Naive thymus-derived CD4-positive, alpha-beta T cell (primary cell): ENCODE results near the gene PRRC2B. TPM values are rescaled to one million over a fixed set of nuclear protein-coding genes. Genes with fewer than 3 reads are reported as not detected.
A peak's percentile ranks its signal among the peaks of the same experiment; 100 is the strongest.
"Not testable (repeated sequence)": the region's sequence is repeated elsewhere in the genome, so short reads cannot be mapped to it uniquely, and the experiment has no call there.

ENCODE experiments used
- ATAC-seq: fragments of 150-1000 bp; cut with Tn5 transposase; 2 replicates; pipeline ENCODE4 v1.10.0; 2021; ENCODE audit warnings: mild to moderate bottlenecking, moderate library complexity
- CTCF ChIA-PET: fragments of 350-600 bp; sonication (Branson Sonifier 250); formaldehyde crosslinking; loops from one replicate; lab custom pipeline; 2021; ENCODE audit warnings: antibody characterized with exemption; lab: Charles Lee
- POLR2A ChIA-PET: fragments of 350-600 bp; sonication (Branson Sonifier 250); formaldehyde crosslinking; loops from one replicate; lab custom pipeline; 2021; ENCODE audit warnings: antibody characterized with exemption, inconsistent platforms; lab: Charles Lee
- DNase-seq, 9 donors: peaks; one replicate each; pipeline versions ENCODE4 v3.0.0 to v3.0.0-alpha.2; 2020 to 2022; ENCODE audit warnings: mixed read lengths in 1 of 9
- H3K27ac ChIP-seq: one replicate; pipeline ENCODE4 v1.7.0; 2013; ENCODE audit warnings: mild to moderate bottlenecking, low read depth, low read length, moderate library complexity
- H3K27me3 ChIP-seq, 2 donors: one replicate each; pipeline ENCODE4 v1.7.0; 2013; ENCODE audit warnings: low read length in 2 of 2, mild to moderate bottlenecking in 2 of 2, moderate library complexity in 2 of 2; ENCODE audit not compliant: control insufficient read depth in 2 of 2, insufficient read depth in 2 of 2
- H3K36me3 ChIP-seq, 3 experiments: 1 replicate in 2 of 3; 2 replicates in 1 of 3; pipeline ENCODE4 v1.7.0; 2013; ENCODE audit warnings: low read length in 3 of 3, mild to moderate bottlenecking in 3 of 3, moderate library complexity in 1 of 3; ENCODE audit not compliant: insufficient read depth in 3 of 3, control insufficient read depth in 2 of 3
- H3K4me1 ChIP-seq, 2 donors: one replicate each; pipeline ENCODE4 v1.7.0; 2013; ENCODE audit warnings: low read length in 2 of 2, mild to moderate bottlenecking in 2 of 2, moderate library complexity in 1 of 2; ENCODE audit not compliant: control insufficient read depth in 2 of 2, insufficient read depth in 2 of 2
- H3K4me3 ChIP-seq: 2 replicates; pipeline ENCODE4 v1.7.0; 2013; ENCODE audit warnings: mild to moderate bottlenecking, low read length
- H3K9me3 ChIP-seq, 3 experiments: 1 replicate in 2 of 3; 2 replicates in 1 of 3; pipeline ENCODE4 v1.7.0; 2013; ENCODE audit warnings: low read length in 3 of 3; ENCODE audit not compliant: control insufficient read depth in 2 of 3
- H3K27ac Mint-ChIP-seq, 9 donors: one replicate each; pipeline ENCODE4 v1.8.0; 2020 to 2022; ENCODE audit warnings: mixed read lengths in 9 of 9, mild to moderate bottlenecking in 8 of 9, moderate library complexity in 5 of 9, inconsistent platforms in 2 of 9
- H3K27me3 Mint-ChIP-seq, 5 donors: one replicate each; pipeline ENCODE4 v1.8.0; 2021 to 2022; ENCODE audit warnings: mixed read lengths in 5 of 5, mild to moderate bottlenecking in 1 of 5
- H3K36me3 Mint-ChIP-seq, 5 donors: one replicate each; pipeline ENCODE4 v1.8.0; 2020 to 2022; ENCODE audit warnings: mixed read lengths in 5 of 5, mild to moderate bottlenecking in 3 of 5, inconsistent platforms in 1 of 5
- H3K4me1 Mint-ChIP-seq, 7 donors: one replicate each; pipeline ENCODE4 v1.8.0; 2020 to 2022; ENCODE audit warnings: mixed read lengths in 7 of 7, mild to moderate bottlenecking in 3 of 7, inconsistent platforms in 1 of 7
- H3K4me3 Mint-ChIP-seq, 10 donors: one replicate each; pipeline ENCODE4 v1.8.0; 2020 to 2022; ENCODE audit warnings: mild to moderate bottlenecking in 10 of 10, mixed read lengths in 10 of 10, moderate library complexity in 6 of 10, inconsistent platforms in 2 of 10
- H3K9me3 Mint-ChIP-seq, 11 donors: one replicate each; pipeline ENCODE4 v1.8.0; 2020 to 2022; ENCODE audit warnings: mixed read lengths in 11 of 11, mild to moderate bottlenecking in 4 of 11, inconsistent platforms in 1 of 11, moderate library complexity in 1 of 11
- intact Hi-C, 2 donors: fragments of 100-400 bp; cut with micrococcal nuclease; formaldehyde crosslinking; loops; one replicate each; pipeline ENCODE4 v1.15.1; 2023
- polyA plus RNA-seq, 2 donors: library from polyadenylated mRNA; unstranded; fragments of 300-500 nt; fragmentation: Illumina TruSeq; gene quantifications; one replicate each; pipeline ENCODE4 v1.2.3, GENCODE V29; 2021
- total RNA-seq, 6 experiments: library from RNA in 5 of 6; stranded (reverse) in 5 of 6; gene quantifications; 1 replicate in 5 of 6; 2 replicates in 1 of 6; pipeline ENCODE4 v1.2.3 and lab custom pipeline; 2021 to 2026

Gene PRRC2B
- total and polyA plus RNA-seq, 7 experiments from 2014 or later = 29.8 to 382 (median 227) TPM

DNA sequence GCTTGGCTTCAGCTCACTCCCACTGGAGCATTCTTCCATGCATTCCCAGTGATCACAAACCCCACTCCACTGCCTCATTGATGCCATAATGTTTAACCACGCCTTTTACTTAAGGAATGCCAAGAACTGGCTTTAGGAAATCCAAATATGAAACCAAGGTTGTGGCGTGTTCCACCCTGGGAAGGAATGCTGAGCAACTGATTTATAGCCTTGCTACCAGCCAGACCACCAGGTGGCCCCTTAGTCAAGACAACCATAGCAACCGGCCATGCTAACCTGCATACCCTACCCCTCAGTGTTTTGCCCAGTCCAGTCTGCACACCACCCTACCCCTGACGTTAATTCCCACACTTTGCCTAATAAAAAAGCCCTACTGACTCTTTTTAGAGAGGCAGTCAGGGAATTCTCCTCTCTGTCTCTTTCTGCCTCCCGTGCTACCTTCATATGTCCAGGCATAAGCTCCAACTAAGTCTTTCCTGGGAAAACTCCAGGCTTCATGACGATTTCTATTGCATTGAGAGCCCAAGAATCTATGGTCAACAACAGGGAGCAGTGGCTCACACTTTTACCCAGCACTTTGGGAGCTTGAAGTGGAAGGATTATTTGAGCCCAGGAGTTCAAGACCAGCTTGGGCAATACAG, 27.0 kb upstream of the PRRC2B start:
- Mint-ChIP-seq H3K27ac (peak overlapping the region in 1 of 9 donors; percentile 31), H3K27me3 (no peaks in the 10 kb centered on the region), H3K9me3 (no peaks in the 10 kb centered on the region), H3K4me3 (no peak overlapping the region), H3K4me1 (peaks cover 1 to 43% (median 19%) of the 10 kb centered on the region in 7 donors), H3K36me3 (peaks cover 0 to 13% (median 0%) of the 10 kb centered on the region in 5 donors)
- H3K36me3 ChIP-seq = no peaks in the 10 kb centered on the region
- no peaks in the 10 kb centered on the region for H3K27me3 ChIP-seq
- H3K27ac ChIP-seq = no peak overlapping the region
- ChIA-PET POLR2A (interaction anchor here (0.7 to 1.1 kb wide), 5 partner anchors 9 to 378 kb away, joined by 3 to 6 read pairs (median 3); no protein-coding TSS in a partner anchor), CTCF (interaction anchor here (0.6 to 1.7 kb wide), 6 partner anchors 17 to 376 kb away, joined by 3 to 4 read pairs (median 4); no protein-coding TSS in a partner anchor)
- ATAC-seq (no peak), DNase-seq (no peak)
- H3K4me3 ChIP-seq = no peak overlapping the region
- H3K9me3 ChIP-seq = no peaks in the 10 kb centered on the region
- peaks cover 0 to under 1% of the 10 kb centered on the region in 2 donors for H3K4me1 ChIP-seq
- intact Hi-C loops = no loop called here

DNA sequence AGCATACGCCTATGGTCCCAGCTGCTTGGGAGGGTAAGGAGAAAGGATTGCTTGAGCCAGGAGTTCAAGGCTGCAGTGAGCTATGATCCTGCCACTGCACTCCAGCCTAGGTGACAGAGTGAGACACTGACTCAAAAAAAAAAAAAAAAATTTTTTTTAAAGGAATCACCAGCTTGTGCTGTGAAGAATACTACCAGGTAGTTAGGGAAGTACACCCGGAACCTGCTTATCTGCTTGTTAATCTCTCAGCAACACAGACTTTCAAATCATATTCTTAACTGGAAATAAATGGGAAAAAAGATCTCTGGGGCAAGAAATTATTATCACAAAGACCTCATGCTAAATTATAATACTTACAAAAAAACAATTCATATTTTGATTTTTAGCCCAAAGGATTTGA, 26.4 kb upstream of the PRRC2B start:
- CTCF ChIA-PET = interaction anchor here (0.6 to 1.7 kb wide), 6 partner anchors 17 to 376 kb away, joined by 3 to 4 read pairs (median 4); no protein-coding TSS in a partner anchor

DNA sequence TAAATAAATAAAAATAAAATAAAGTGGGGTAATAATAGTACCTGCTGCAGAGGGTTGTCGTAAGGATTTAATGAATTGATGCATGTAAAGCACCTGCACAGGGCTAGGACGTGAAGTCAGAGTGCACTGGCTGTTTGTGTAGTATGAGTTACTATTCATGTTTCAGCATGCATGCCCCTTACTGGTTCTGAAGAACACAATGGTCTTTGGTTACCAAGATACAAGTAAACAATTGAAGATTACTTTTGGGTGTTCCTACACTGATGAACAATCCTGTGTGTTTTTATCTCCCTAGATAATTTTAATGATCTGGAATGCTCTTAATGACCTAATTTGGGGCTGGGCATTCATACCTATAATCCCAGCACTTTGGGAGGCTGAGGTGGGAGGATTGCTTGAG, 23.2 kb upstream of the PRRC2B start:
- ChIA-PET CTCF (interaction anchor here (0.6 kb wide), 1 partner anchor 133 kb away, joined by 3 read pairs; no protein-coding TSS in a partner anchor), POLR2A (no interaction called here)
- Histone ChIP-seq H3K9me3 (no peaks in the 10 kb centered on the region), H3K4me1 (peaks cover 6 to 10% of the 10 kb centered on the region in 2 donors), H3K27me3 (no peaks in the 10 kb centered on the region), H3K36me3 (no peaks in the 10 kb centered on the region), H3K27ac (no peak overlapping the region), H3K4me3 (no peak overlapping the region)
- Mint-ChIP-seq H3K36me3 (peaks cover 0 to 6% (median 4%) of the 10 kb centered on the region in 5 donors), H3K4me1 (peaks cover 12 to 34% (median 19%) of the 10 kb centered on the region in 7 donors), H3K9me3 (peaks cover 0 to 2% (median 0%) of the 10 kb centered on the region in 11 donors), H3K4me3 (no peak overlapping the region), H3K27me3 (peaks cover 0 to 1% (median 0%) of the 10 kb centered on the region in 5 donors), H3K27ac (no peak overlapping the region)
- ATAC-seq (no peak), DNase-seq (no peak)
- intact Hi-C loops = loop anchor here (5.0 kb wide), 5 partner anchors 37 to 1662 kb away; partner anchors contain the start of genes EXOSC2 (in 1 of the 2) and GTF3C5 (in 1 of the 2)

More for the DNA sequence above, 26.4 kb upstream of the PRRC2B start:
- H3K27me3 ChIP-seq = no peaks in the 10 kb centered on the region
- peaks cover 0 to 13% (median 0%) of the 10 kb centered on the region in 5 donors for H3K36me3 Mint-ChIP-seq
- no peak overlapping the region for H3K27ac ChIP-seq
- H3K27ac Mint-ChIP-seq = no peak overlapping the region
- H3K27me3 Mint-ChIP-seq = no peaks in the 10 kb centered on the region
- H3K36me3 ChIP-seq = no peaks in the 10 kb centered on the region
- H3K9me3 Mint-ChIP-seq = no peaks in the 10 kb centered on the region
- no peak overlapping the region for H3K4me3 ChIP-seq
- peaks cover 7 to 44% (median 21%) of the 10 kb centered on the region in 7 donors for H3K4me1 Mint-ChIP-seq
- no peak overlapping the region for H3K4me3 Mint-ChIP-seq
- POLR2A ChIA-PET = interaction anchor here (0.7 to 1.1 kb wide), 5 partner anchors 9 to 377 kb away, joined by 3 to 6 read pairs (median 3); no protein-coding TSS in a partner anchor
- no peak for ATAC-seq
- no peak for DNase-seq
- intact Hi-C loops = no loop called here
- peaks cover 3 to 6% of the 10 kb centered on the region in 2 donors for H3K4me1 ChIP-seq
- no peaks in the 10 kb centered on the region for H3K9me3 ChIP-seq

DNA sequence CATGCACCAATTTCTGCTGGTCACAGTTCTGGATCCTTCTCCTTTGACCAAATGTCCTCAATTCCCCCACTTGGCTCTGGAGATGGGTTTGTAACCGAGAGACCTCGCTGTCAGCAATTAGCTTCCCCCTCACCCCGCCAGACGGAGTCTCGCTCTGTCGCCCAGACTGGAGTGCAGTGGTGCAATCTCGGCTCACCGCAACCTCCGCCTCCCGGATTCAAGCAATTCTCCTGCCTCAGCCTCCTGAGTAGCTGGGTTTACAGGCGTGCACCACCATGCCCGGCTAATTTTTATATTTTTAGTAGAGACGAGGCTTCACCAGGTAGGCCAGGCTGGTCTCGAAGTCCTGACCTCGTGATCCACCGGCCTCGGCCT, 21.3 kb upstream of the PRRC2B start:
- peak overlapping the region; percentile 81 for H3K27ac ChIP-seq
- peak overlapping the region; percentile 94 for H3K4me3 ChIP-seq
- not testable (repeated sequence) for H3K9me3 Mint-ChIP-seq, H3K9me3 ChIP-seq, H3K27me3 Mint-ChIP-seq, H3K36me3 ChIP-seq, H3K36me3 Mint-ChIP-seq, DNase-seq, H3K27me3 ChIP-seq, ATAC-seq
- H3K4me1 ChIP-seq = peaks cover 6 to 10% of the 10 kb centered on the region in 2 donors
- peak overlapping the region; percentile 86 to 97 (median 94) for H3K4me3 Mint-ChIP-seq
- peaks cover 12 to 23% (median 19%) of the 10 kb centered on the region in 7 donors for H3K4me1 Mint-ChIP-seq
- peak overlapping the region; percentile 83 to 98 (median 94) for H3K27ac Mint-ChIP-seq
- CTCF ChIA-PET = interaction anchor here (0.6 to 2.7 kb wide), 9 partner anchors 20 to 359 kb away, joined by 3 to 18 read pairs (median 3); no protein-coding TSS in a partner anchor
- POLR2A ChIA-PET = interaction anchor here (0.7 to 3.2 kb wide), 19 partner anchors 9 to 248 kb away, joined by 3 to 51 read pairs (median 5); partner anchors contain the start of genes NUP214 and POMT1
- intact Hi-C loops = loop anchor here (2.0 to 5.0 kb wide), 6 partner anchors 35 to 1660 kb away; partner anchors contain the start of genes EXOSC2 (in 1 of the 2) and GTF3C5 (in 1 of the 2)

DNA sequence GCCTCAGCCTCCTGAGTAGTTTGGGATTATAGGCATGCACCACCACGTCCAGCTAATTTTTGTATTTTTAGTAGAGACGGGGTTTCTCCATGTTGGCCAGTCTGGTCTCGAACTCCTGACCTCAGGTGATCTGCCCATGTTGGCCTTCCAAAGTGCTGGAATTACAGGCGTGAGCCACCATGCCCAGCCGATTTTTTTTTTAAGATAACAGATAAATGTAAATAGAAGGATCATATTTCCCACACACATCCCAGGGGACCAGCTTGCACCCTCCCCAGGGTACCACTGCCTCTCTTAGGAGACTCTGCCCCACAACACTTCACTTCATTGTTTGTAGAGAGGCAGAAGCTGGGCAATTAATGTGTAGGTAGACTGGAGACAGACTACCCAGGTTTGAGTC, 19.2 kb upstream of the PRRC2B start:
- H3K9me3 ChIP-seq, DNase-seq, H3K4me3 ChIP-seq, H3K36me3 Mint-ChIP-seq, H3K9me3 Mint-ChIP-seq, H3K27me3 ChIP-seq, H3K27me3 Mint-ChIP-seq, H3K27ac ChIP-seq, ATAC-seq, H3K36me3 ChIP-seq, CTCF ChIA-PET: not testable (repeated sequence)
- Mint-ChIP-seq H3K4me3 (peak overlapping the region in 2 of 10 donors; percentile 75 to 97), H3K4me1 (peaks cover 12 to 21% (median 17%) of the 10 kb centered on the region in 7 donors), H3K27ac (peak overlapping the region in 3 of 9 donors; percentile 13 to 95 (median 93))
- peaks cover 6 to 10% of the 10 kb centered on the region in 2 donors for H3K4me1 ChIP-seq
- POLR2A ChIA-PET = interaction anchor here (0.6 to 3.2 kb wide), 3 partner anchors 23 to 142 kb away, joined by 3 to 34 read pairs (median 3); no protein-coding TSS in a partner anchor
- intact Hi-C loops = loop anchor here (5.0 kb wide), 5 partner anchors 33 to 1658 kb away; partner anchors contain the start of genes EXOSC2 (in 1 of the 2) and GTF3C5 (in 1 of the 2)

DNA sequence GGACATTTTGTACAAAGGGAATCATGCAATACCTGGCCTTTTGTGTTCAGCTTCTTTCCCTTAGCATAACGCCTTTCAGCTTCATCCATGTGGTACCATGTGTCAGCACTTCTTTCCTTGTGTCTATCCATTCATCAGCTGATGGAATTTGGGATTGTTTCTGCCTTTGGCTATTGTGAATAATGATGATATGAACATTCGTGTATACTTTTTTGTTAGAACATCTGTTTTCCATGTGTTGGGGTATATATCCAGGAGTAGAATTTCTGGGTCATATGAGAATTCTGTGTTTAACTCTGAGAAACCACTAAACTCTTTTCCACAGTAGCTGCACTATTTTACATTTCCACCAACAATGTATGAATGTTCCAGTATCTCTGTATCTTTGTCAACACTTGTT, 14.8 kb upstream of the PRRC2B start:
- CTCF ChIA-PET = no interaction called here
- H3K27ac Mint-ChIP-seq = no peak overlapping the region

More for the DNA sequence above, 14.8 kb upstream of the PRRC2B start:
- DNase-seq = no peak
- intact Hi-C loops = no loop called here
- Histone ChIP-seq H3K27me3 (no peaks in the 10 kb centered on the region), H3K36me3 (no peaks in the 10 kb centered on the region), H3K27ac (no peak overlapping the region), H3K9me3 (no peaks in the 10 kb centered on the region), H3K4me3 (no peak overlapping the region), H3K4me1 (no peaks in the 10 kb centered on the region)
- peaks cover 0 to 3% (median 0%) of the 10 kb centered on the region in 5 donors for H3K27me3 Mint-ChIP-seq
- H3K4me1 Mint-ChIP-seq = peaks cover 0 to 7% (median 0%) of the 10 kb centered on the region in 7 donors
- no peaks in the 10 kb centered on the region for H3K36me3 Mint-ChIP-seq
- POLR2A ChIA-PET = interaction anchor here (0.8 kb wide), 1 partner anchor 18 kb away, joined by 3 read pairs; no protein-coding TSS in a partner anchor
- H3K9me3 Mint-ChIP-seq = peaks cover 0 to under 1% (median 0%) of the 10 kb centered on the region in 11 donors
- no peak for ATAC-seq
- H3K4me3 Mint-ChIP-seq = no peak overlapping the region
